ENCODE data around the gene PCDHA7. TPM values are rescaled to one million over a fixed set of nuclear protein-coding genes. Genes with fewer than 3 reads are reported as not detected.
"Not testable (repeated sequence)": the region's sequence is repeated elsewhere in the genome, so short reads cannot be mapped to it uniquely, and the experiment has no call there.

Gene PCDHA7
- total RNA-seq, 1 donor from 2014 or later: 0.15 TPM

GRCh38 chr5:140795259-140795641 is 38.8 kb upstream of the PCDHA7 start:
- peaks cover 30% of the 10 kb centered on the region for H3K9me3 ChIP-seq
- ATAC-seq: no peak

GRCh38 chr5:140796072-140796717 is 37.9 kb upstream of the PCDHA7 start:
- H3K27ac ChIP-seq; intact Hi-C loops (cut with DNase I); ATAC-seq; DNase-seq; H3K4me3 ChIP-seq; H3K4me1 ChIP-seq; H3K36me3 ChIP-seq; H3K27me3 ChIP-seq (ENCODE audit: low read depth): not testable (repeated sequence)
- H3K9me3 ChIP-seq: peaks cover 25% of the 10 kb centered on the region

More at GRCh38 chr5:140795259-140795641, 38.8 kb upstream of the PCDHA7 start:
- intact Hi-C loops (cut with DNase I): no loop called here
- Histone ChIP-seq H3K27ac (no peak overlapping the region), H3K36me3 (no peaks in the 10 kb centered on the region), H3K4me3 (peak overlapping the region; percentile 17), H3K27me3 (ENCODE audit: low read depth) (no peaks in the 10 kb centered on the region), H3K4me1 (no peaks in the 10 kb centered on the region)
- no peak for TF ChIP-seq CTCF (IDR thresholded peaks at IDR 0.05)
- no peak for DNase-seq

GRCh38 chr5:140796718-140797095 is 37.4 kb upstream of the PCDHA7 start:
- H3K27ac ChIP-seq: no peak overlapping the region
- H3K4me3 ChIP-seq: no peak overlapping the region
- DNase-seq (no peak), ATAC-seq (no peak)
- H3K9me3 ChIP-seq: peaks cover 28% of the 10 kb centered on the region
- no peaks in the 10 kb centered on the region for H3K4me1 ChIP-seq
- no peaks in the 10 kb centered on the region for H3K27me3 ChIP-seq (ENCODE audit: low read depth)
- H3K36me3 ChIP-seq: no peaks in the 10 kb centered on the region
- TF ChIP-seq CTCF (IDR thresholded peaks at IDR 0.05): no peak
- intact Hi-C loops (cut with DNase I): no loop called here

GRCh38 chr5:140800816-140801493 is 33.1 kb upstream of the PCDHA7 start, which contains the start of gene PCDHA3:
PCDHA3 (plus strand) TSS chr5:140801057.
- peaks cover 16% of the 10 kb centered on the region for H3K27me3 ChIP-seq (ENCODE audit: low read depth)
- intact Hi-C loops (cut with DNase I): no loop called here
- TF ChIP-seq CTCF (IDR thresholded peaks at IDR 0.05): no peak
- H3K27ac ChIP-seq: no peak within 1 kb of the TSS
- H3K4me1 ChIP-seq: no peaks in the 10 kb centered on the region
- no peak for ATAC-seq
- H3K9me3 ChIP-seq: peaks cover 35% of the 10 kb centered on the region
- no peak for DNase-seq
- H3K36me3 ChIP-seq: no peaks in the 10 kb centered on the region
- peak within 1 kb of the TSS; percentile 39 for H3K4me3 ChIP-seq

GRCh38 chr5:140801494-140801841 is 32.6 kb upstream of the PCDHA7 start:
- Histone ChIP-seq H3K36me3 (no peaks in the 10 kb centered on the region), H3K9me3 (peaks cover 31% of the 10 kb centered on the region), H3K27ac (no peak overlapping the region), H3K4me1 (no peaks in the 10 kb centered on the region), H3K27me3 (ENCODE audit: low read depth) (peaks cover 16% of the 10 kb centered on the region), H3K4me3 (peak overlapping the region; percentile 39)
- intact Hi-C loops (cut with DNase I): no loop called here
- DNase-seq (no peak), ATAC-seq (no peak)
- TF ChIP-seq CTCF (IDR thresholded peaks at IDR 0.05): peak; percentile 15

- H3K36me3 ChIP-seq; H3K27ac ChIP-seq; H3K4me1 ChIP-seq; intact Hi-C loops (cut with DNase I); DNase-seq; ATAC-seq; H3K4me3 ChIP-seq: not testable (repeated sequence)
- H3K27me3 ChIP-seq (ENCODE audit: low read depth): peaks cover 16% of the 10 kb centered on the region
- H3K9me3 ChIP-seq: peaks cover 23% of the 10 kb centered on the region
These were observed 31.7 kb upstream of the PCDHA7 start for GRCh38 chr5:140802381-140802780.

Measured in lower lobe of right lung (tissue), 2 donors.